ENCODE measurements around the gene IFITM10. TPM values are rescaled to one million over a fixed set of nuclear protein-coding genes. Genes with fewer than 3 reads are reported as not detected.

IFITM10 gene
- total and polyA plus RNA-seq, 10 of the 15 experiments (the other 5 are each of a cell fraction or from before 2014, with no cell fraction given), result 0.04 to 0.27 TPM; not detected in 8

DNA sequence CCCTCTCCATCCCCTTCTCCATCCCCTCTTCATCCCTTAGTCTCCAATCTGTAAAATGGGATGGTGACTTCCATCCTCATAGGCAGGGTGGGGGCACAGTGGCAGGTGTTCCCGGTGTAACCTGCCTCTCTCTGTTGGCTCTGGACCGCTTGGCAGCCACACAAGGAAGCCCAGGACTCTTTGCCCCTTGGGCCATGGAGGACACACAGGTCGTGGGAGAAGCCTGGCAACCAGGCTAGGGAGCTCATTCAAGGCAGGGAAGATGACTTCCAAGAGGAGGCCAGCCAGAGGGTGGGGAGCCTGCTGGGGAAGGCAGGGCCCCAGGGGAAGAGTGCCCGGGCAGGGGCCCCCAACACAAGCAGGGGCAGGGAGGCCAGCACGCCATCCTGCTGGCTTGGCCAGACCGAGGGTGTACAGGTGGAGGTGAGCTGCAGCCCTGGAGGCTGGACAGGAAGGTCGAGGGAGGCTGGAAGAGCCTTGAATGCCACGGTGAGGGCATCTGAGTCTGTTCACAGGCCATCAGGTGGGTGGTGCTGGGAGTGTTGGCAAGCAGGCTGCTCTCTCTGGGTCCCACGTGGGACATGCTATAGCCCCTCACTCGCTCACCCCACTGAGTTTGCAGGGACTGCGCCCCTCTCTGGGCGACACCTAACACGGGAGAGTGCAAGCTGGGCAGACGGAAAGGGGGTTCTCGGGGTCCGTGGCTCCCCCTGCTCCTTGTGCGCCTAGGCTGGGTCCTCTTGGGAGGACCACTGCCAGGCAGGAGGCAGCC, 28.8 kb upstream of the IFITM10 start:
- POLR2A ChIA-PET, result no interaction called here
- intact Hi-C loops (cut with micrococcal nuclease; ENCODE audit: unreplicated experiment) (no loop called here), in situ Hi-C loops (cut with MboI) (no loop called here)
- no peaks in the 10 kb centered on the region for H3K4me1 ChIP-seq (ENCODE audit: control insufficient read depth, insufficient read depth, low read length)
- H3K4me2 ChIP-seq (ENCODE audit: control insufficient read depth, insufficient read depth), result no peak overlapping the region
- FAIRE-seq (no peak), DNase-seq (ENCODE audit: low read depth, low spot score) (no peak), ATAC-seq (no peak)
- no TSS peak for BruUV-seq (replicated peaks)
- no peak overlapping the region for H3K27ac ChIP-seq (ENCODE audit: control insufficient read depth, insufficient read depth)
- no peak overlapping the region for H3K9ac ChIP-seq (ENCODE audit: control insufficient read depth, insufficient read depth, low read length)
- CTCF ChIA-PET, result no interaction called here
- H4K20me1 ChIP-seq (ENCODE audit: control insufficient read depth, insufficient read depth), result no peaks in the 10 kb centered on the region
- no peaks in the 10 kb centered on the region for H3K36me3 ChIP-seq (ENCODE audit: control insufficient read depth in 2 of 2, insufficient read depth in 2 of 2, low read length in 1 of 2)
- H3K79me2 ChIP-seq (ENCODE audit: control insufficient read depth, insufficient read depth, low read length), result no peaks in the 10 kb centered on the region
- H3K9me3 ChIP-seq (replicated peaks; ENCODE audit: control insufficient read depth, insufficient read depth, low read length), result no peaks in the 10 kb centered on the region
- TF ChIP-seq, protein P1, sequence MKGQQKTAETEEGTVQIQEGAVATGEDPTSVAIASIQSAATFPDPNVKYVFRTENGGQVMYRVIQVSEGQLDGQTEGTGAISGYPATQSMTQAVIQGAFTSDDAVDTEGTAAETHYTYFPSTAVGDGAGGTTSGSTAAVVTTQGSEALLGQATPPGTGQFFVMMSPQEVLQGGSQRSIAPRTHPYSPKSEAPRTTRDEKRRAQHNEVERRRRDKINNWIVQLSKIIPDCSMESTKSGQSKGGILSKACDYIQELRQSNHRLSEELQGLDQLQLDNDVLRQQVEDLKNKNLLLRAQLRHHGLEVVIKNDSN (IDR thresholded peaks at IDR 0.05; ENCODE audit: borderline replicate concordance, extremely low read length, insufficient read depth, low read depth, low read length), result no peak
- TF ChIP-seq CBX3 (IDR thresholded peaks at IDR 0.05; ENCODE audit: borderline replicate concordance, low read depth) (no peak), RELA (IDR thresholded peaks at IDR 0.05; ENCODE audit: borderline replicate concordance, partially characterized antibody) (no peak), GABPA (IDR thresholded peaks at IDR 0.05; ENCODE audit: low read depth) (no peak), ZNF274 (IDR thresholded peaks at IDR 0.05; ENCODE audit: insufficient read depth, insufficient read length) (no peak), CHD4 (IDR thresholded peaks at IDR 0.05) (no peak), WRNIP1 (IDR thresholded peaks at IDR 0.05; ENCODE audit: borderline replicate concordance, low read depth, low read length) (no peak), SUZ12 (IDR thresholded peaks at IDR 0.05; ENCODE audit: unreplicated experiment) (no peak), CHD1 (IDR thresholded peaks at IDR 0.05; ENCODE audit: low read depth, low read length) (no peak), MEF2A (IDR thresholded peaks at IDR 0.05; ENCODE audit: insufficient read depth, low read depth, low read length) (no peak), CBX5 (IDR thresholded peaks at IDR 0.05; ENCODE audit: low read depth) (no peak), FOXK2 (IDR thresholded peaks at IDR 0.05) (no peak), BMI1 (IDR thresholded peaks at IDR 0.05; ENCODE audit: borderline replicate concordance) (no peak), HDAC2 (IDR thresholded peaks at IDR 0.05) (no peak), ZZZ3 (IDR thresholded peaks at IDR 0.05; ENCODE audit: control insufficient read depth, insufficient read length, low read depth) (no peak), ZNF384 (IDR thresholded peaks at IDR 0.05; ENCODE audit: borderline replicate concordance, low read depth, low read length) (no peak), CBFB (IDR thresholded peaks at IDR 0.05; ENCODE audit: low read depth) (no peak)
- TF ChIP-seq, protein P2, sequence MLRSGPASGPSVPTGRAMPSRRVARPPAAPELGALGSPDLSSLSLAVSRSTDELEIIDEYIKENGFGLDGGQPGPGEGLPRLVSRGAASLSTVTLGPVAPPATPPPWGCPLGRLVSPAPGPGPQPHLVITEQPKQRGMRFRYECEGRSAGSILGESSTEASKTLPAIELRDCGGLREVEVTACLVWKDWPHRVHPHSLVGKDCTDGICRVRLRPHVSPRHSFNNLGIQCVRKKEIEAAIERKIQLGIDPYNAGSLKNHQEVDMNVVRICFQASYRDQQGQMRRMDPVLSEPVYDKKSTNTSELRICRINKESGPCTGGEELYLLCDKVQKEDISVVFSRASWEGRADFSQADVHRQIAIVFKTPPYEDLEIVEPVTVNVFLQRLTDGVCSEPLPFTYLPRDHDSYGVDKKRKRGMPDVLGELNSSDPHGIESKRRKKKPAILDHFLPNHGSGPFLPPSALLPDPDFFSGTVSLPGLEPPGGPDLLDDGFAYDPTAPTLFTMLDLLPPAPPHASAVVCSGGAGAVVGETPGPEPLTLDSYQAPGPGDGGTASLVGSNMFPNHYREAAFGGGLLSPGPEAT (IDR thresholded peaks at IDR 0.05; ENCODE audit: low read depth), result no peak
- 22% methylated on average over 17 of the region's 17 CpGs for WGBS (ENCODE audit: insufficient coverage, insufficient replicate concordance, low lambda C conversion rate, missing lambda C conversion rate)
- H2AFZ ChIP-seq (ENCODE audit: control insufficient read depth, low read depth, low read length), result no peak overlapping the region
- no peak overlapping the region for H3K4me3 ChIP-seq
- SMC1A ChIA-PET (ENCODE audit: uncharacterized antibody, unreplicated experiment), result no interaction called here
- RAD21 ChIA-PET (ENCODE audit: unreplicated experiment), result no interaction called here
- no peaks in the 10 kb centered on the region; a peak in 1 of 4 replicates for H3K27me3 ChIP-seq (replicated peaks in 1 of 2; ENCODE audit: control insufficient read depth in 2 of 2, insufficient read depth in 2 of 2, low read length in 1 of 2)

All from GM12878 (cell line).